Hindlimb muscle (tissue), 1 donor: ENCODE data around the gene ANGPTL2. TPM values are rescaled to one million over a fixed set of nuclear protein-coding genes. Genes with fewer than 3 reads are reported as not detected.
"Not testable (repeated sequence)": the region's sequence is repeated elsewhere in the genome, so short reads cannot be mapped to it uniquely, and the experiment has no call there.

Source experiments
- DNase-seq: peaks from one replicate; pipeline ENCODE4 v3.0.0-alpha.2; 2013
- polyA plus RNA-seq: library from polyadenylated mRNA; unstranded; fragments of 120-200 nt; gene quantifications from one replicate; pipeline ENCODE4 v1.2.1, GENCODE V29; 2013; ENCODE audit not compliant: insufficient read length

ANGPTL2 gene, protein sequence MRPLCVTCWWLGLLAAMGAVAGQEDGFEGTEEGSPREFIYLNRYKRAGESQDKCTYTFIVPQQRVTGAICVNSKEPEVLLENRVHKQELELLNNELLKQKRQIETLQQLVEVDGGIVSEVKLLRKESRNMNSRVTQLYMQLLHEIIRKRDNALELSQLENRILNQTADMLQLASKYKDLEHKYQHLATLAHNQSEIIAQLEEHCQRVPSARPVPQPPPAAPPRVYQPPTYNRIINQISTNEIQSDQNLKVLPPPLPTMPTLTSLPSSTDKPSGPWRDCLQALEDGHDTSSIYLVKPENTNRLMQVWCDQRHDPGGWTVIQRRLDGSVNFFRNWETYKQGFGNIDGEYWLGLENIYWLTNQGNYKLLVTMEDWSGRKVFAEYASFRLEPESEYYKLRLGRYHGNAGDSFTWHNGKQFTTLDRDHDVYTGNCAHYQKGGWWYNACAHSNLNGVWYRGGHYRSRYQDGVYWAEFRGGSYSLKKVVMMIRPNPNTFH
- polyA plus RNA-seq = 49.4 TPM

DNA sequence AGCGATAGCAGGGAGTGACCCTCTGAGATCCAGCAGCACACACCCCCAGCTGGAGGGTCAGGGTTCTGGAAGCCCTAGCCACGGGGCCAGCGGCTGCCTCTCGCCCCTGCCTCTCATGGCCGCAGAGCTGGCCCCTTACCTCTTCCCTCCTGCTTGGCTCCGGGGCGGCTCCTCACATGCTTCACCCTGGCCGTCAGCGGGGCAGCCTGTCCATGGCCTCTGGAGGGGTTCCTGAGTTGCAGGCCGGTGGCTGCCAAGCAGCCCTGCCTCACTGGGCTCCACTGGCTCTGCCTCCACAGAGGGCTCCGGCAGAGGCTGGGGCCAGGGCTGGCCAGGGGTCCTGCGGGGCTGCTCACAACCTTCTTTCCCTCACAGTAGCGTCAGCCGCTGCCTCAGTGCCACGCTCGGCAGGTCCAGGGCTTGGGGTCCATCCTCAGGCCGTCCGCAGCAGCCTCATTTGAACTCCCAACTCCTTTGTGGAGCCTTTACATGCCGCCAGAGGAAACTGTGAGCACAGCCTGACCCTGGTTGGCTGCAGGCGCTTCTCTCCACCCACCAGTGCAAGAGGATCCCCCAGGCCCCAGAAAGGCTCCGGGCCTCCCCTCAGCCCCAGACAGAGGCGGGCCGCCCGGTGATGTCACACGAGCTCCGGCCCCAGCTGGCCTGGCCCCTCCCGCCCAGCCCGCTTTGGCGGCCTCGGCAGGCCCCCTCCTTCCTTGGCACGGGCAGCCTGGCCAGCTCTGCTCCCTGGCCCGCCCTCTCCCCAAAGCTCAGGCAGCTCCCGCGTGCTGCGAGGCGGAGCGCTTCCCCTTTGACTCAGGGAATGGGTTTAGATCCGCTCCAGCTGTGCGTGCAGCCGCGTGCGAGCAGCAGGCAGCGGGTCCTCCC, at the start of gene ANGPTL2:
Gene ANGPTL2 (minus strand): TSS at position 460 of the 888 bp plus-strand sequence. CDS start 13,904 bp downstream, outside the sequence.
- DNase-seq = peak; percentile 95

DNA sequence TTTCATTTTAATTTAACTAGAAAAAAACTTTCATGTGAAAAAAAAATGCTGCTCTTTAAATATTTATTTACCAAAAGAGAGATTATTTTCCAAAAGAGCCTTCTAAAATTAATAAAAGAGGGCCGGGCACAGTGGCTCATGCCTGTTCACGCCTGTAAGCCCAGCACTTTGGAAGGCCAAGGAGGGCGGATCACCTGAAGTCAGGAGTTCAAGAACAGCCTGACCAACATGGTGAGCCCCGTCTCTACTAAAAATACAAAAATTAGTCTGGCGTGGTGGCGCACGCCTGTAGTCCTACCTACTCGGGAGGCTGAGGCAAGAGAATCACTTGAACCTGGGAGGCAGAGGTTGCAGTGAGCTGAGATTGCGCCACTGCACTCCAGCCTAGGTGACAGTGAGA, 48.9 kb upstream of the ANGPTL2 start:
- DNase-seq = not testable (repeated sequence)

DNA sequence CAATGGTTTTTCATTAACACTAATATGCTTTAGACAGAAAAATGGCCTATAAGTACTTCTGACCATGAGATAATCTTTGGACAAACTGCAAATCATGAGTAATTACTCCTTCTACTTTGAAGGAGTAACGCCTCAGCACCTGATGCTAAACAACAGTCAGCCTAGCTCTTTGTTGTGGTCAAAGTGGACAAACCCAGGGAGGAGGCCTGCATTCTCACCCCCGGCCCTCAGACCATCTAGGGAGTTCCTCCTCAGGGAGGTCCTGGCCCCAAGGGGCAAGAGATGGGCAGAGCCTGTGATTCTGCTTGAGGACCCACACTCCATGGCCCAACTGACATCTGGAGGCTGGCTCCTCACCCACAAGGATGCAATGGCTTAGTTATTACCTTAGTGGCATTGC, 48.2 kb upstream of the ANGPTL2 start:
- no peak for DNase-seq

DNA sequence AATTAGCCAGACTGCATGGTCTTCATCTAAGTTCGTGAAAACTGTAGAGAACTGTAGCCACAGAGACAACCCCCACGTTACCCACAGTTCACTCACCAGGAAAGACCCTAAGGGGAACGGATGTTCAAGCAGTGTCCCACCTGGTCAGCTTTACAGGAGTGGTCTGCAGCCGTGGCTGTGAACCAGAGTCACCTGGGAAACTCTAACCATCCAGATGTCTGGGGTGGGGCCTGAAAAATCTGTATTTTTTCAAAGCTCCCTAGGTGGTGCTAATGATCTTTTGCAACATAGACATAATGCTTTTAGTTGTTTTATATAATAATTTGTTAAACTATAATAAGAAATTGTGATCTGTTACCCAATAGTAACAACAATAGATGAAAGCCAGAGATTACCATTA, 47.7 kb upstream of the ANGPTL2 start:
- no peak for DNase-seq

DNA sequence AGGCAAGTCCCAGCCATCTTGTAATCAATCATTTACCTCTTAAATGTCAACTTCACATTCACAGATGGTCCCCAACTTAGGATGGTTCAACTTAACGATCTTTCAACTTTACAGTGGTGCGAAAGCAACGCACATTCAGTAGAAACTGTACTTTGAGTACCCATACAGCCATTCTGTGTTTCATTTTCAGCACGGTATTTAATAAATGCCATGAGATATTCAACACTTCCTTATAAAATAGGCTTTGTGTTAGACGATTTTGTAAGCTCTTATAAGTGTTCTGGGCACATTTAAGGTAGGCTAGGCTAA, 47.1 kb upstream of the ANGPTL2 start:
- DNase-seq = no peak

DNA sequence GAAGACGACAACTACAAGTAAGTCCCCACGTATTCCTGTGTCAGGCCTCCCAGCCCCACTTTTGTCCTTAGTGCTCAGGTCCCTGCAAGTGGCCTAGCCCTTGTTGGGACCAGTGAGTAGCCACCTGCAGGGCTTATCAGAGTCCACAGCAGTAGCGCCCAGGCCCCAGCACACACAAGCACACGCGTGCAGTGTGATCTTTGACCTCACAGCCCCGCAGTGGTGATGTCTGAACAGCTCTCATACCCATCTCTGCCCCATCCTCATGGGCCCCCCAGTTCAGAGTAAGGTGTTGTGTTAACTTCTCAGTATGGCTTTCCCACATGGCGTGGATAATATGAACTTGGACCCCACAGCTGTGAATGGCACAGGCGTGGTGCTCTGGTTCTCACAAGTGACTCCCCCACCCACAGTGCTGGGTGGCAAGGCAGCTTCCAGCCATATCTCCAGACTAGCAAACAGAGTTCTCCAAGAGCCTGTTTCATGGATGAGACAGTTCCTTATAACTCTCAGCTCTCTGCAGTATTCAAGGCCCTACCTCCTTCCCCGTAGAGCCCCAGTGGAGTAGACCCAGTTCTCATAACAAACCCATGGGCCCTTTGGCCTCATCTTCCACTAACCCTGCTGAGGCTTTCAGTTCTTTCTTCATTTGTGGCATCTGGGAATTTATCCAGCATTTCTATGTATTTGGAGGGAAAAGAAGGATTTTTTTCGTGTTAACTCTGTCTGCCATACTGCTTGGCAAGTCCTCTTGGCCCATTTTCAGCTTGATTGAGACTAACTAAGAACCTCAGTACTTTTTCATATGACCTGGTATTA, 46.5 kb upstream of the ANGPTL2 start:
- DNase-seq = no peak

DNA sequence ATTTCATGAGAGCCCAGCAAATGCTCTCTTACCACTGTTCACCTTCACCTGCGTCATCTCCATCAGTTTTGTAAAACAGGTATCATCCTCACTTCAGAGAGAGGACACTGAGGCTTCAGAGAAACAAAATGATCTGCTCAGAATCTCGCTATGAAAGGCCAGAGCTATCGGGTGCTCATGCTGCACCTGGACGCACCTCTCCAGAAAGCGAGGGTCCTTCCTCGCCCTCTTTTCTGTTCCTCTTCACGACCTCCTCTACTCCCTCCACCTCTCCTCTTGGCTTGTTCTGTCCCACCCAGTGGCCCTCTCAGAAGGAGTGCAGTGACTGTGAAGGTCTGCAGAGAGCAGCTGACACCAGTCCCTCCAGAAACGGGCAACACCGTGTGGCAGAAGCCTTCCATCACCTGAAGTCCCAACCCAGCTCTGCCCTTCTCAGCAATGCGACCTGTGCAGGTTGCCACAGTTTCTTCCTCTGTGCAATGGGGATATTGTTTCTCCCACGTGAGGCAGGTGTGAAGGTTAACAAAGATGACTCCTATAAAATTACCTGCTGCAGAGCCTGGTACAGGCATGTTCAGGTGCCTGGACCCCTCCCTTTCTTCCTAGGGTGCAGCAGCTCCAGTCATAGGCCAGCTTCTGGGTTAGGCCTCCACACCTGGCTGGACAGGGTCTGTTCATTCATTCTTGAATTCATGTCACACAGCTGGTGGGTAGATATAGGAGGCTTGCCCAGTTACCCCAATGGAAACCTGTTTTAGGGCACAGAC, 45.3 kb upstream of the ANGPTL2 start:
- no peak for DNase-seq

DNA sequence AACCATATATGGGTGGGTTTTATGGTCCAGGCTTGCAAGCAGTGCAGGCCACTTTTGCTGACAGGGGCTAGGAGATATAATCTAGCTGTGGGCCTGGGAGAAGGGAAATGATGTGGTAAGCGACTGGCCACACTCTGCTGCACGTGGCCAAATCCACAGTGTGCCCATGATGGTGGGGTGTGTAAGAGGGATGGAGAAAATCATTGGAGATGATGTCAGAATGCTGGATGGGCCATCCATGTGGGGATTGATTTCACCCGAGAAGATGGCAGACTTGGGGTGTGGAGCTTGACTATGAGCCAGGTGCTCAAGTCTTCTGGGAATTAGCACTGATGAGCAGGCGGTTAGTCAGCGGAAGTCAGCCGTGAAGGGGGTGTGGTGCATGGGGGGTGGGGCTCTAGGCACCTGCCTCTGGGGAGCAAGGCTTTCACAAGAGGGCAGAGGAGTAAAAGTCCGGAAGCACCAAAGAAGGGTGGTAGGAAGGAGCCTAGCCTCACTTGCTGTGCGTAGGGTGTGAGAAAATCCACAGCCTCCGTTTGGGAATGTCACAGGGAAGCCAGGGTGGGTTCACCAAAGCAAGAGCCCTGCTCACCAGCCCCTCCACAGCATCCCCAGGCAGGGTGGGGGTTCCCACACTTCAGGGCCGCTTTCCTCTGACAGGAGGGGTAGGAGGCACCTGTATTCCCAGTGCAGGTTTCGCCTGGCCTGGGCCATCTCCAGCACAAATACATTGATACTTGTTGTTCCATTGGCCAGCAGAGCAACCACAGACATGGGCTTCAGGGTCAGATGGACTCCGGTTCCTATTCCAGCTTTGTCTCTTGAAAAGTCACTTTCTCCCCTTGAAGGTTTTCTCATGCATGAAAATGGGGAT, 44.5 kb upstream of the ANGPTL2 start:
- no peak for DNase-seq

DNA sequence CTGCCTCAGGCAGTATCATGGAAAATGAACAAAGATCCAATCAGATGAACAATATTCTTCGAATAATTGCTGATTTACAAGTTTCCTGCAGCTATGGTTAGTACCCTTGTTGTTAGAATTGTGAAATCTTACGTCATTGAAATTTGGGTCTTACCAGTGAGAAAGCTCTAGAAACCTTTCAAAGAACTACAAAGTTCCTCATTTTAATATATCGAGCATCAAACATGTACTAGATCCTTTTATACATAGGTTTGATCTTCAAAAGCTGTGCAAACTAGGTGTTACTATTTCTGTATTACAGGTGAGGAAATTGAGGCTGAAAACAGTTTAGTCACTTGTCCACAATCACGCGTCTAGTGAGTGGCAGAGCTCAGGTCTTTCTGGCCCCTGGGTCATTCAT, 43.7 kb upstream of the ANGPTL2 start:
- DNase-seq = no peak

DNA sequence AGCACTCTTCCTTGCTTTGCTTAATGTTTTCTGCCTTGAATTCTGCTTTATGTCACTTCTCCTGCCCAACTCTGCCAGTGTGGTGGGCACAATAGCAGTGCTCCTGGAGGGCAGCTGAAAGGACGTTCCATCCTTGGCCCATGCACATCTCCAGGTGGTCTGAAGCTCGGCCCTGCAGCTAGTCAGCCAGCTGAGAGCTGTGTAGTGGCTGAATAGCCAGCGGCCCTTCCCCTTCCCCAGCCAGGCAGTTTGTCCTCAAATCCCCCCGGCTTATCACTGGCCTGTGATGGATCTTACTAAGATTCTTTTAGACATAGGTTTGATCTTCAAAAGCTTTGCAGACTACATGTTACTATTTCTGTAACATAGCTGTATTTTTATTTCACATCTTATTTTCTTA, 42.7 kb upstream of the ANGPTL2 start:
- DNase-seq = no peak

DNA sequence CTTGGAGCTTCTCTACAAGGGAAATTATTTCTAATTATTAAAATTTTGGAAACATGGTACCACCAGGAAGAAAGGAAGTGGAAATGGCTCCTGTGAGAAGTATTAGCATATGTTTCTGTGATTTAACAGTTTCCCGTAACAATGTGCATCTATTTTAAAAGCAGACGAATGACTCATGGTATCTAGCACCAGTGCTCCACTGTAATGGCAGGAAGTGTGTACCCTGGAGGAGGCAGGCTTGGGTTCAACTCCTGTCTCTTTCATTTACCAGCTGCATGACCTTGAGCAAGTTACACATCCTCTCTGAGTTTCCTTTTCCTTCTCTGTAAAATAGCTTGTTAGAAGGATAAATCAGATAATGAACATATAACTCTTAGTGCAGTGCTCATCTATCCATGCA, 41.0 kb upstream of the ANGPTL2 start:
- DNase-seq = no peak

DNA sequence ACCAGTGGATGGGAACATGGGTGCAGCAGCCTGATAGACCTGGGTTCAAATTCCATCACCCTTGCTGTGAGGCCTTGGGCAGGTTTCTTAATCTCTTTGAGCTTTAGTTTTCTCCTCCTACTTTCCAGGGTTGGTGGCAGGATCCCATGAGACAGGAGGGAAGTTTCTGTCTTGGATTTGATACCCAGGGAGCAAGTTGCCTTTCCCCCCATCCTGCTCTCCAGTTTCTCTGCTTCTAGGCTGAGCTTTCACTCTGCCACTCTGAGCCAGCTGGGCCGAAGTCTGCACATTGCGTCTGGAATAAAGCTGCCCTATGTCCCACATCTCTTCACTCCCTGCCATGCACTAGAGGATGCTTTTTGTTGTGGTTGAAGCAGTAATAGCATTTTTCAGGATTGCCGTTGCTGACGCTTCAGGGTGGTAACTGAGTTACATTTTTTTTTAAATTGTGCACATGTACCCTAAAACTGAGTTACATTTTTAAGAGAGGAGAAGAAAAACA, 40.5 kb upstream of the ANGPTL2 start:
- no peak for DNase-seq

DNA sequence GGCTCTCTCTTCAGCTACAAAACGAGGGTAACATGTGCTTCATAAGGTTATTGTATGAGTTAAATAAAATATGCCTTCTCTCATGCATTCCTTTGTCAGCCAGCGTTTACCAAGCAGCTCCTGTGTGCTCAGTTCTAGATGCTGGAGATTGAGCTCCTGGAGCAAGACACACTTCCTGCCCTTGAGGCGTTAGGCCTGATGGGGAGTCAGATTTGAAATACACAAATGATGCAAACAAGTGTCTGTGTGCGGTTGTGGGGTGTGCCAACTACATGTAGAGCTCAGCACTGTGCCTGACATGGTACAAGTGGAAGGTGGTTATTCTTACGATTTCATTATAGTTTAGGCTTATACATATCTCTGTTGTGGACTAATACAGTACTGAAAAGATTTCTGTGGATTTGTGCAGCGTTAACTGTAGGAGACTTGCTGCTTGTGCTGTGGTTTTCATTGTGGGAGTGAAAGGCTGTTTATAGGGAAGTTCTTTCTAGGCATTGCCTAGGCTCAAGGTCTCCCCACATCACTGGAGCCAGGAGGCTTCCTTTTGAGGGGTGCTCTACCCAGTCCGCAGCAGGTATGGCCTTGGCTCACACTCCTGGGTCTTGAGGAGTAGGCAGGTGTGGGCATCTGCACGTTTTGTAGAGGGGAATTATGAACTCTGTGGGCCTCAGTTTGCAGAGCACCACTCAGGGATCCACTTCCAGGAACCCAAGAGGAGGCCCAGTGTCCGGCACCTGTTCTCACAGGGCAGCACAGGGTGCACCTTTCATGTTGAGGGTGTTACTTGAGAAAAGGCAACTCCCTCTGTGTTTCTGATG, 39.8 kb upstream of the ANGPTL2 start:
- no peak for DNase-seq

DNA sequence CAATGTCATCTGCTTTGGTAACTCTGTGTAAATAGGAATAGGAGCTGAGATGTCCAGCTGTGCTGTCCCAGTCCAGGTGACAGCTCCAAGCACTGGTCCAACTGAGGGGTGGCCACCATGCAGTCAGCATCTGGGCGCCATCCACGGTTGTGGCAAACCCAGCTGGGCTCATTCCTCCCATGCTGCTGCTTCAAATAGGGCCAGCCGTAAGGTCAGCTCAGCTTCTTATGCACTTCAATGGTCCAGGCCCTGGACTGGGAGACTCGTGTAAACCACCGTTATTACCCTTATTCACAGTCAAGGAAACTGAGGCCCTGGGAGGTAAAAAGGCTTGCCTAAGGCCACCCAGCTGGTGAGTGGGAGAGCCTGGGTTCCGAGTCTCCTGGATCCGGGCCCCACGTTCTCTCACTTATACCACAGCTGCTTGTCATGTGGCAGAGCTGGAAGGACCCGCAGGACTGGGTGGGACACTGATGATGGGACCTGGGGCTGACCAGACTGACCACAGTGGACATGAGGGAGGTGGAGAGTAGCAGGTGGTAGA, 38.7 kb upstream of the ANGPTL2 start:
- no peak for DNase-seq

DNA sequence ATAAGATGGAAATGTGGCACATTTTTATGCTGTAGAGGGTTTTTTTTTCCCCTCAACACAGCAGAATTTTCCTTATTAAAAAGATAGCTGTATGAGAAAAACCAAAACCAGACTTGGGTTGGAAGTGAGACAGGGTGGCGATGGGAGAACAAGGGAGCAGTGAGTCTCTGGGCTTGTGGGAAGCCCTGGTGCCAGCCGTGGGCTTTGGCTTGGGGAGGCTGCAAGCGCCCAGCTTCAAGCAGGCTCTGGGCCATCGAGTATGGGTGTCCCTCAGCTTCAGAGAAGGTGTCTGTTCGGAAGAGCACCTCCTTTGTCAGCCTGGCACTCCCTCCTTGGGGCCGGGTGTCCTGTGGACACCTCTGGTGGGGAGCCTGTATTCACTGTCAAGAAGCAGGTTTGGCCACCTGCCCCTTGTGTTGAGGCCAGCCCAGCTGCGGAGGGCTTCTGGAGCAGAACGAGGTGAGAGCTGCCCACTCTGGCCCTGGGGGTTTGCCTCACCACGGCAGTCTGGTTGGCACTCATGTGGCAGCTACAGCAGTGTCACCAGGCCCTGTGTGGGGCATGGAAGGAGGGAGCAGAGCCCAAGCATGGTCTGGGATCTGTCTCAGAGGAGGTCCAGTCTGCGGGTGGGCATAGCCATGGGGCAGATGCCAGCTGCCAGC, 37.6 kb upstream of the ANGPTL2 start:
- no peak for DNase-seq

DNA sequence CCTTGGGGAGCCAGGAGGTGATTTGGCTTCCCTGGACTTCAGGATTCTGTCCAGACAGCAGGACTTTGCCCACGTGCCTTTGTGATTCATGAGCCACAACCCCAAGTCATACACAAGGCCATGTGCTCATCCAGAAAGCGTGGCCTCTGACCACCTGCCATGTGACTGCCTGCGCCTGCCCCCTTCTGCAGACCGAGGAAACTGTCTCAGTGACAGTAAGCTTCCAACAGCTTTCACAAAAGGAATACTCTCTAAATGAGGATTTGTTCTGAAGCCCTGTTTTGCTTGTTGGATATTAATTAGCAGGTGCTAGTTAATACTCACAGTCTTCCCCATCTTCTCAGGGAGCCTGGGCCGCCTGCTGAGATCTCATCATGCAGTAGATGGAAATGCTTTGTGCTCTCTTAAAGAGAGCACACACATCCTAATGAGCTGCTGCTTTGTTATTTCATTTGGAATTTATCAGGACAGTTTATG, 36.9 kb upstream of the ANGPTL2 start:
- no peak for DNase-seq

DNA sequence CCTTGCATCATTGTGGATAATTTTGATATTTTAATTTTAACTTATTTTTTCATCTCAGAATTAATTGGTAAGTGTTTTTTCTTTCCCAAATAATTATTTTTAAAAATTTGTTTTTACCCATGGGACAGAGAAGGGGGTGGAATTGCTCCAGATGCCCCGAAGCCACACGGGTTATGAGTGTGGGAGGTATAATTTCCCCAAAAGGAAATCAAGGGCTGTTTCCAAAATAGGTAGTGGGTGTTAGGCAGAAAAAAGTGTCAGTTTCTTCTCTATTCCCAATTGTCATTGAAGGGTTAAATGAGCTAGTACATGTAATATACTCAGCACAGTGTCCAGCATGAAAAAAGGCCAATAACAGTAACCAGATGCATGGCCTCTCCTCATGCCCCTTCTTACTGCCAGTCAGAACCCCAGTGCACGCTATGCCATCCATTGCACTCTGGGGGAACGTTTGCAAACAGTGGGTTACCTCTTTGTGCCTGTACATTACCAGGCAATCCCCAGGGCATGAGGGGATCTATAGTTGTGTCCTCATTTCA, 36.4 kb upstream of the ANGPTL2 start:
- no peak for DNase-seq

DNA sequence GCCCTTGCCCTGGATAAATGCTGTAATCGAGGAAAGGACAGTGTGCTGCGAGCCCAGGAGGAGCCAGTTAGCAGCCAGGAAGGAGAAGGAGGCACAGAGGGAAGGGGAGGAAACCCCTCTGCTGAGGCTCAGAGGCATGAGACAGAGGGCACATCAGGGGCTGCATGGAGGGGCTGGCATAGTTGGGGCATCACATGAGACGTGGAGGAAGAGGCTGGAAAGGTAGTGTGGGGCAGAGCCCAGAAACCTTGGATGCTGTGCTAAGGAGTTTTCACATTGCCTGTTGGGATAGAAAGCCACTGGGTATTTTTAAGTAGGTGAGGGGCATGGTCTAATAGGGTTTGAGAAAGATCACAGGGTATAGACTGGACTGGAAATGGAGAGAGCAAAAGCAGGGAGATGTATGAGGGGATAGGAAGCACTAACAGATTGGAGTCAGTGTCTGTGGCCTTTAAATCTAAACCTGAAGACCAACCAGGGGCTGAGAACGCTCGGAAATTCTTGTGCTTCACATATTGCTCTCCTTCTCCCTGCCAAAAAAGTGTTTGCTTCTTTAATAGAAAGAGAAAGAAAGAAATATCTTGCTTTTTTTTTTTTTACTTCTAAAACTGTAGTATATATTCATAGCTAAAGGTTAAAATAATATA, 33.0 kb upstream of the ANGPTL2 start:
- no peak for DNase-seq
